Measurements from ENCODE around the gene ZNF672.

The ZNF672 gene

GRCh38 chr1:248840946-248841345 lies 2.9 kb downstream of the ZNF672 start:
- peaks cover 25% of the 10 kb centered on the region for H3K36me3 ChIP-seq (ENCODE audit: insufficient read depth, low read depth, low read length)
- H3K9ac ChIP-seq (ENCODE audit: low read depth, low read length): no peak overlapping the region
- no peak overlapping the region for H3K4me3 ChIP-seq (ENCODE audit: low read length)
- H3K4me1 ChIP-seq (ENCODE audit: insufficient read depth, low read length): no peaks in the 10 kb centered on the region
- H3K27ac ChIP-seq (ENCODE audit: low read length): no peak overlapping the region
- no peaks in the 10 kb centered on the region for H3K9me3 ChIP-seq (ENCODE audit: insufficient read depth, low read depth, low read length)
- peaks cover 3% of the 10 kb centered on the region; the same call in 1 of the 2 replicates for H3K27me3 ChIP-seq (ENCODE audit: insufficient read depth, low read length)

- no peaks in the 10 kb centered on the region for H3K27me3 ChIP-seq (ENCODE audit: insufficient read depth, low read length)
- H3K36me3 ChIP-seq (ENCODE audit: insufficient read depth, low read depth, low read length): peaks cover 34% of the 10 kb centered on the region
- H3K4me1 ChIP-seq (ENCODE audit: insufficient read depth, low read length): no peaks in the 10 kb centered on the region
- H3K9me3 ChIP-seq (ENCODE audit: insufficient read depth, low read depth, low read length): no peaks in the 10 kb centered on the region
- no peak overlapping the region for H3K4me3 ChIP-seq (ENCODE audit: low read length)
- no peak overlapping the region for H3K27ac ChIP-seq (ENCODE audit: low read length)
- no peak overlapping the region for H3K9ac ChIP-seq (ENCODE audit: low read depth, low read length)
These were observed 3.8 kb downstream of the ZNF672 start for GRCh38 chr1:248841702-248842395.

- H3K27me3 ChIP-seq (ENCODE audit: insufficient read depth, low read length): no peaks in the 10 kb centered on the region
- H3K4me1 ChIP-seq (ENCODE audit: insufficient read depth, low read length): no peaks in the 10 kb centered on the region
- H3K36me3 ChIP-seq (ENCODE audit: insufficient read depth, low read depth, low read length): peaks cover 38% of the 10 kb centered on the region
- H3K9ac ChIP-seq (ENCODE audit: low read depth, low read length): no peak overlapping the region
- no peaks in the 10 kb centered on the region for H3K9me3 ChIP-seq (ENCODE audit: insufficient read depth, low read depth, low read length)
- no peak overlapping the region for H3K27ac ChIP-seq (ENCODE audit: low read length)
- no peak overlapping the region for H3K4me3 ChIP-seq (ENCODE audit: low read length)
These were observed 4.8 kb downstream of the ZNF672 start for GRCh38 chr1:248842781-248843331.

GRCh38 chr1:248843687-248844086 lies 5.7 kb downstream of the ZNF672 start:
- Histone ChIP-seq H3K9ac (ENCODE audit: low read depth, low read length) (no peak overlapping the region), H3K4me3 (ENCODE audit: low read length) (no peak overlapping the region), H3K27ac (ENCODE audit: low read length) (no peak overlapping the region), H3K4me1 (ENCODE audit: insufficient read depth, low read length) (no peaks in the 10 kb centered on the region), H3K36me3 (ENCODE audit: insufficient read depth, low read depth, low read length) (peaks cover 40% of the 10 kb centered on the region), H3K9me3 (ENCODE audit: insufficient read depth, low read depth, low read length) (no peaks in the 10 kb centered on the region), H3K27me3 (ENCODE audit: insufficient read depth, low read length) (no peaks in the 10 kb centered on the region)

- no peak overlapping the region for H3K4me3 ChIP-seq (ENCODE audit: low read length)
- no peaks in the 10 kb centered on the region for H3K9me3 ChIP-seq (ENCODE audit: insufficient read depth, low read depth, low read length)
- no peak overlapping the region for H3K27ac ChIP-seq (ENCODE audit: low read length)
- H3K36me3 ChIP-seq (ENCODE audit: insufficient read depth, low read depth, low read length): peaks cover 49% of the 10 kb centered on the region
- H3K27me3 ChIP-seq (ENCODE audit: insufficient read depth, low read length): no peaks in the 10 kb centered on the region
- H3K4me1 ChIP-seq (ENCODE audit: insufficient read depth, low read length): no peaks in the 10 kb centered on the region
- H3K9ac ChIP-seq (ENCODE audit: low read depth, low read length): no peak overlapping the region
These were observed 6.5 kb downstream of the ZNF672 start for GRCh38 chr1:248844526-248844925.

GRCh38 chr1:248847181-248847955 lies 9.3 kb downstream of the ZNF672 start:
- H3K27ac ChIP-seq (ENCODE audit: low read length): no peak overlapping the region
- H3K9ac ChIP-seq (ENCODE audit: low read depth, low read length): no peak overlapping the region
- H3K36me3 ChIP-seq (ENCODE audit: insufficient read depth, low read depth, low read length): peaks cover 66% of the 10 kb centered on the region

GRCh38 chr1:248847956-248848561 lies 10.0 kb downstream of the ZNF672 start:
- Histone ChIP-seq H3K36me3 (ENCODE audit: insufficient read depth, low read depth, low read length) (peaks cover 61% of the 10 kb centered on the region), H3K9ac (ENCODE audit: low read depth, low read length) (no peak overlapping the region), H3K27me3 (ENCODE audit: insufficient read depth, low read length) (no peaks in the 10 kb centered on the region), H3K4me1 (ENCODE audit: insufficient read depth, low read length) (no peaks in the 10 kb centered on the region), H3K9me3 (ENCODE audit: insufficient read depth, low read depth, low read length) (no peaks in the 10 kb centered on the region), H3K27ac (ENCODE audit: low read length) (no peak overlapping the region), H3K4me3 (ENCODE audit: low read length) (no peak overlapping the region)

More at GRCh38 chr1:248847181-248847955, 9.3 kb downstream of the ZNF672 start:
- Histone ChIP-seq H3K9me3 (ENCODE audit: insufficient read depth, low read depth, low read length) (no peaks in the 10 kb centered on the region), H3K27me3 (ENCODE audit: insufficient read depth, low read length) (no peaks in the 10 kb centered on the region), H3K4me1 (ENCODE audit: insufficient read depth, low read length) (no peaks in the 10 kb centered on the region), H3K4me3 (ENCODE audit: low read length) (no peak overlapping the region)

- Histone ChIP-seq H3K4me3 (ENCODE audit: low read length) (no peak overlapping the region), H3K27ac (ENCODE audit: low read length) (no peak overlapping the region), H3K36me3 (ENCODE audit: insufficient read depth, low read depth, low read length) (peaks cover 65% of the 10 kb centered on the region), H3K4me1 (ENCODE audit: insufficient read depth, low read length) (no peaks in the 10 kb centered on the region), H3K9me3 (ENCODE audit: insufficient read depth, low read depth, low read length) (no peaks in the 10 kb centered on the region), H3K9ac (ENCODE audit: low read depth, low read length) (no peak overlapping the region), H3K27me3 (ENCODE audit: insufficient read depth, low read length) (no peaks in the 10 kb centered on the region)
These were observed 10.6 kb downstream of the ZNF672 start for GRCh38 chr1:248848602-248849001.

GRCh38 chr1:248849152-248849551 lies 11.1 kb downstream of the ZNF672 start:
- Histone ChIP-seq H3K9ac (ENCODE audit: low read depth, low read length) (no peak overlapping the region), H3K27ac (ENCODE audit: low read length) (no peak overlapping the region), H3K4me1 (ENCODE audit: insufficient read depth, low read length) (no peaks in the 10 kb centered on the region), H3K4me3 (ENCODE audit: low read length) (no peak overlapping the region), H3K36me3 (ENCODE audit: insufficient read depth, low read depth, low read length) (peaks cover 70% of the 10 kb centered on the region), H3K9me3 (ENCODE audit: insufficient read depth, low read depth, low read length) (no peaks in the 10 kb centered on the region), H3K27me3 (ENCODE audit: insufficient read depth, low read length) (no peaks in the 10 kb centered on the region)

- Histone ChIP-seq H3K4me1 (ENCODE audit: insufficient read depth, low read length) (no peaks in the 10 kb centered on the region), H3K9me3 (ENCODE audit: insufficient read depth, low read depth, low read length) (no peaks in the 10 kb centered on the region), H3K9ac (ENCODE audit: low read depth, low read length) (no peak overlapping the region), H3K27ac (ENCODE audit: low read length) (no peak overlapping the region), H3K36me3 (ENCODE audit: insufficient read depth, low read depth, low read length) (peaks cover 70% of the 10 kb centered on the region), H3K27me3 (ENCODE audit: insufficient read depth, low read length) (no peaks in the 10 kb centered on the region), H3K4me3 (ENCODE audit: low read length) (no peak overlapping the region)
These were observed 11.6 kb downstream of the ZNF672 start for GRCh38 chr1:248849637-248850036.

GRCh38 chr1:248850124-248850523 lies 12.1 kb downstream of the ZNF672 start:
- Histone ChIP-seq H3K4me1 (ENCODE audit: insufficient read depth, low read length) (no peaks in the 10 kb centered on the region), H3K4me3 (ENCODE audit: low read length) (no peak overlapping the region), H3K9ac (ENCODE audit: low read depth, low read length) (no peak overlapping the region), H3K27me3 (ENCODE audit: insufficient read depth, low read length) (no peaks in the 10 kb centered on the region), H3K9me3 (ENCODE audit: insufficient read depth, low read depth, low read length) (no peaks in the 10 kb centered on the region), H3K27ac (ENCODE audit: low read length) (no peak overlapping the region), H3K36me3 (ENCODE audit: insufficient read depth, low read depth, low read length) (peaks cover 70% of the 10 kb centered on the region)
